ENCODE data around the gene XRN1.

DNA sequence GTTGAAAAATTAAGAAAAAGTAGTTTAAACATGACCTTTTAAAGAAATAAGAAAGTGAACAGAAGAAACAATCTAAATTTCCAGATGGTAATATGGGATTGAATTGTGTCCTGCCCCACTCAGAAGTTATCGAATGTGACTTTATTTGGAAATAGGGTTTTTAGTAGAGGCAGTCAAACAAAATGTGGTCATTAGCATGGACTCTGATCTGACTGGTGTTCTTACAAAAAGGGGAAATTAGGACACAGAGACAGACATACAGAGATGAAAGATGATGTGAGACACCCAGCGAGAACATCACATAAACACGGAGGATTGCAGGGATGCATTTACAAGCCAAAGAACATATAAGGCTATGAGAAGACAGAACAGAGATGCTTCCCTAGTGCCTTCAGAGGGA, 73.2 kb downstream of the XRN1 start:
- TF ChIP-seq, protein P1, sequence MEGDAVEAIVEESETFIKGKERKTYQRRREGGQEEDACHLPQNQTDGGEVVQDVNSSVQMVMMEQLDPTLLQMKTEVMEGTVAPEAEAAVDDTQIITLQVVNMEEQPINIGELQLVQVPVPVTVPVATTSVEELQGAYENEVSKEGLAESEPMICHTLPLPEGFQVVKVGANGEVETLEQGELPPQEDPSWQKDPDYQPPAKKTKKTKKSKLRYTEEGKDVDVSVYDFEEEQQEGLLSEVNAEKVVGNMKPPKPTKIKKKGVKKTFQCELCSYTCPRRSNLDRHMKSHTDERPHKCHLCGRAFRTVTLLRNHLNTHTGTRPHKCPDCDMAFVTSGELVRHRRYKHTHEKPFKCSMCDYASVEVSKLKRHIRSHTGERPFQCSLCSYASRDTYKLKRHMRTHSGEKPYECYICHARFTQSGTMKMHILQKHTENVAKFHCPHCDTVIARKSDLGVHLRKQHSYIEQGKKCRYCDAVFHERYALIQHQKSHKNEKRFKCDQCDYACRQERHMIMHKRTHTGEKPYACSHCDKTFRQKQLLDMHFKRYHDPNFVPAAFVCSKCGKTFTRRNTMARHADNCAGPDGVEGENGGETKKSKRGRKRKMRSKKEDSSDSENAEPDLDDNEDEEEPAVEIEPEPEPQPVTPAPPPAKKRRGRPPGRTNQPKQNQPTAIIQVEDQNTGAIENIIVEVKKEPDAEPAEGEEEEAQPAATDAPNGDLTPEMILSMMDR (IDR thresholded peaks at IDR 0.05), result no peak
- no peak for TF ChIP-seq POLR2A (IDR thresholded peaks at IDR 0.05)

Measured in heart left ventricle (tissue), 13 donors.